GM13976 (cell line): ENCODE results near the gene GPR3.

ENCODE experiments used
- DNase-seq: peaks from one replicate; pipeline ENCODE4 v3.0.0; 2012; ENCODE audit warnings: low spot score
- in situ Hi-C: fragments of 300-500 bp; cut with MboI; formaldehyde crosslinking; loops from one replicate; pipeline ENCODE4 v1.12.0; 2022; ENCODE audit warnings: low sequenced_read_pairs, mixed read lengths, inconsistent platforms; ENCODE audit not compliant: unreplicated experiment
- TF ChIP-seq, protein P1 (sequence below): IDR thresholded peaks from 2 replicates; pipeline ENCODE4 v1.5.1; 2012; ENCODE audit warnings: borderline replicate concordance, mild to moderate bottlenecking; ENCODE audit not compliant: insufficient read depth; ENCODE audit errors: extremely low read depth, missing control alignments, control extremely low read depth

Gene GPR3

GRCh38 chr1:27388337-27389005, 4.0 kb upstream of the GPR3 start:
- DNase-seq: peak; percentile 71
- in situ Hi-C loops: no loop called here
- TF ChIP-seq, protein P1, sequence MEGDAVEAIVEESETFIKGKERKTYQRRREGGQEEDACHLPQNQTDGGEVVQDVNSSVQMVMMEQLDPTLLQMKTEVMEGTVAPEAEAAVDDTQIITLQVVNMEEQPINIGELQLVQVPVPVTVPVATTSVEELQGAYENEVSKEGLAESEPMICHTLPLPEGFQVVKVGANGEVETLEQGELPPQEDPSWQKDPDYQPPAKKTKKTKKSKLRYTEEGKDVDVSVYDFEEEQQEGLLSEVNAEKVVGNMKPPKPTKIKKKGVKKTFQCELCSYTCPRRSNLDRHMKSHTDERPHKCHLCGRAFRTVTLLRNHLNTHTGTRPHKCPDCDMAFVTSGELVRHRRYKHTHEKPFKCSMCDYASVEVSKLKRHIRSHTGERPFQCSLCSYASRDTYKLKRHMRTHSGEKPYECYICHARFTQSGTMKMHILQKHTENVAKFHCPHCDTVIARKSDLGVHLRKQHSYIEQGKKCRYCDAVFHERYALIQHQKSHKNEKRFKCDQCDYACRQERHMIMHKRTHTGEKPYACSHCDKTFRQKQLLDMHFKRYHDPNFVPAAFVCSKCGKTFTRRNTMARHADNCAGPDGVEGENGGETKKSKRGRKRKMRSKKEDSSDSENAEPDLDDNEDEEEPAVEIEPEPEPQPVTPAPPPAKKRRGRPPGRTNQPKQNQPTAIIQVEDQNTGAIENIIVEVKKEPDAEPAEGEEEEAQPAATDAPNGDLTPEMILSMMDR: peak; percentile 88

- in situ Hi-C loops: loop anchor here (5.0 to 10.0 kb wide), 3 partner anchors 94 to 273 kb away; partner anchors contain the start of gene AHDC1
- TF ChIP-seq, protein P1: no peak
- no peak for DNase-seq
Observed at GRCh38 chr1:27391511-27392095, 819 bp upstream of the GPR3 start.

GRCh38 chr1:27392778-27393635, 585 bp downstream of the GPR3 start:
- in situ Hi-C loops: loop anchor here (5.0 to 10.0 kb wide), 3 partner anchors 96 to 272 kb away; partner anchors contain the start of gene AHDC1
- TF ChIP-seq, protein P1: no peak
- DNase-seq: no peak

DNA sequence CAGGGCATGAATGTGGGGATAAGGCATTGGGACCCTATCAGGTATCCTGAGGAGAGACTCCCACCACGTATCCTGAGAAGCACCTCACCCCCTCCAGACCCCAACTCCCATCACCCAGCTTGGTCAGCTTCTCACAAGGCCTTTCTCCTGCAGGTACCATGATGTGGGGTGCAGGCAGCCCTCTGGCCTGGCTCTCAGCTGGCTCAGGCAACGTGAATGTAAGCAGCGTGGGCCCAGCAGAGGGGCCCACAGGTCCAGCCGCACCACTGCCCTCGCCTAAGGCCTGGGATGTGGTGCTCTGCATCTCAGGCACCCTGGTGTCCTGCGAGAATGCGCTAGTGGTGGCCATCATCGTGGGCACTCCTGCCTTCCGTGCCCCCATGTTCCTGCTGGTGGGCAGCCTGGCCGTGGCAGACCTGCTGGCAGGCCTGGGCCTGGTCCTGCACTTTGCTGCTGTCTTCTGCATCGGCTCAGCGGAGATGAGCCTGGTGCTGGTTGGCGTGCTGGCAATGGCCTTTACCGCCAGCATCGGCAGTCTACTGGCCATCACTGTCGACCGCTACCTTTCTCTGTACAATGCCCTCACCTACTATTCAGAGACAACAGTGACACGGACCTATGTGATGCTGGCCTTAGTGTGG, 1.3 kb downstream of the GPR3 start:
- no peak for DNase-seq
- in situ Hi-C loops: loop anchor here (5.0 to 10.0 kb wide), 3 partner anchors 96 to 271 kb away; partner anchors contain the start of gene AHDC1
- TF ChIP-seq, protein P1: no peak

GRCh38 chr1:27394282-27394658, 1.8 kb downstream of the GPR3 start:
- no peak for DNase-seq
- in situ Hi-C loops: loop anchor here (5.0 to 10.0 kb wide), 3 partner anchors 97 to 271 kb away; partner anchors contain the start of gene AHDC1
- TF ChIP-seq, protein P1: no peak

DNA sequence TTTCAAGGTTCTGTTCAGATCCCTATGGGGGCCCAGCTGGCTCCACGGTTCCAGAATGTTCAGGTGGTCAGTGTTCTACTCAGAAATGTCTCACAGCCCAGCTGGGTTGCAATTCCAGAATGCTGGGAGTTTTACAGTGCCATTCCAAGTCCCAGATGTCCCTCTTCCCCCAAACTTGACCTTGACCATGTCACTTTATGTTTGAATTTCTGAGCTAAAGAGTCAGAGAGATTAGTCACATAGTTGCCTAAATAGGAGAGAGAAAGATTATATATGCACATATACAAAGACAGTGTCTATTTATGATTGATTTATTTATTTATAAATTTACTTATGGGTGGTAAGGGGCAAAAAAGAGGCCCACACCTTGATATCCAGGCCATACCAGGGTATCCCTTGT, 2.5 kb downstream of the GPR3 start:
- in situ Hi-C loops: loop anchor here (5.0 to 10.0 kb wide), 3 partner anchors 98 to 270 kb away; partner anchors contain the start of gene AHDC1
- TF ChIP-seq, protein P1: no peak
- DNase-seq: no peak
